GM12875 (cell line): Measurements from ENCODE around the gene SMAD5.

Experiments used
- H3K4me3 ChIP-seq: one replicate; pipeline ENCODE4 v1.5.1; 2011; ENCODE audit warnings: low read depth, low read length, control low read depth
- TF ChIP-seq, protein P1 (sequence below): IDR thresholded peaks from 2 replicates; pipeline ENCODE4 v1.5.1; 2011; ENCODE audit warnings: low read depth, mild to moderate bottlenecking, control low read depth, inconsistent platforms, low read length, moderate library complexity, borderline replicate concordance; ENCODE audit not compliant: insufficient read depth

SMAD5 gene

DNA sequence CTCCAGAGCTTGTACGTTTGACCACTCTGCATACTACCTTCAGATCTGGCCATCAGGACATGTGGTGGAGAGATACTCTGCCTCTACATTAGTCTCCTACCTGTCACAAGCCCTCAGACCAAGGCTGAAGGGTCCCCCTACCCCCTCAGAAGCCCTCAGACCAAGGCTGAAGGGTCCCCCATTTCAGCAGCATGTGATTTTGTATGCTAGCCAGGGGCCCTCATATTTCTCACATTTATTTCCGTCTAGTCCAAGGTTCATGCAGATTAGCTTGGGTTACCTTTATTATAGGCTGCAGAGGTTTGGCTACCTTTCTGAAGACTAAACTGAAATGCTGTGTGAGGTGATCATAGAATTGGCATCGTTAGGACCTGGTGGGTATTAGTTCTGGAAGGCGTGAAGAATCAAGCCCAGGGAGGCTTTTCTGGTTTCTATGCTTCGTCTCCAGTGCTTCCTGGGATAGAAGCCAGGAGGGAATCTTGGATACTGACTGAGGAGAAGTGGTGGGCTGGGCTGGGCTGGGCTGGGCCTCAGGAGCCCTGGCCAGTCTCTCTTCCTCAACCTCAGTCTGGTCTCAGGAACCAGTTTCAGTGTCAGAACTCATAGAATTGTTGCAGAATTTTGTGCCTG lies 57.6 kb downstream of the SMAD5 start:
- no peak overlapping the region for H3K4me3 ChIP-seq
- TF ChIP-seq, protein P1, sequence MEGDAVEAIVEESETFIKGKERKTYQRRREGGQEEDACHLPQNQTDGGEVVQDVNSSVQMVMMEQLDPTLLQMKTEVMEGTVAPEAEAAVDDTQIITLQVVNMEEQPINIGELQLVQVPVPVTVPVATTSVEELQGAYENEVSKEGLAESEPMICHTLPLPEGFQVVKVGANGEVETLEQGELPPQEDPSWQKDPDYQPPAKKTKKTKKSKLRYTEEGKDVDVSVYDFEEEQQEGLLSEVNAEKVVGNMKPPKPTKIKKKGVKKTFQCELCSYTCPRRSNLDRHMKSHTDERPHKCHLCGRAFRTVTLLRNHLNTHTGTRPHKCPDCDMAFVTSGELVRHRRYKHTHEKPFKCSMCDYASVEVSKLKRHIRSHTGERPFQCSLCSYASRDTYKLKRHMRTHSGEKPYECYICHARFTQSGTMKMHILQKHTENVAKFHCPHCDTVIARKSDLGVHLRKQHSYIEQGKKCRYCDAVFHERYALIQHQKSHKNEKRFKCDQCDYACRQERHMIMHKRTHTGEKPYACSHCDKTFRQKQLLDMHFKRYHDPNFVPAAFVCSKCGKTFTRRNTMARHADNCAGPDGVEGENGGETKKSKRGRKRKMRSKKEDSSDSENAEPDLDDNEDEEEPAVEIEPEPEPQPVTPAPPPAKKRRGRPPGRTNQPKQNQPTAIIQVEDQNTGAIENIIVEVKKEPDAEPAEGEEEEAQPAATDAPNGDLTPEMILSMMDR, result no peak

DNA sequence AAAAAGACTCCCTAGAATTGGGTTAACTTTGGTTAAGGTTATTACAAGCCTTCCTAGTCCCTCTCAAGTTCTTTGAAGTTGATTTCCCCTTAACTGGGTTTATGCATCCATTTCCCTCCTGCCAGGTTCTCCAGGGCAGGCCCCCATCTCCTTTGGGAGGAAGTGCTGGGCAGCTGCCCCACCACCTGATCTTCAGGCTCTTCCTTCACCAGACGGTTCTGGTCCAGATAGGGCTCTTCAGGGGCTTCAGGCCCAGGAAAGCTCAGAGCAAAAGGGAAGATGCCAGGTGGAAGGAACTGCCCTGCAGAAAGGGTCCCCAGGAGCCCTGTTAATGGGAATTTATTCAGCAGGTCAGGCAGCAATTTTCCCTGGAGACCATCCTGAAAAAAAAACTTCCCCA lies 58.3 kb downstream of the SMAD5 start:
- TF ChIP-seq, protein P1, result no peak
- no peak overlapping the region for H3K4me3 ChIP-seq

DNA sequence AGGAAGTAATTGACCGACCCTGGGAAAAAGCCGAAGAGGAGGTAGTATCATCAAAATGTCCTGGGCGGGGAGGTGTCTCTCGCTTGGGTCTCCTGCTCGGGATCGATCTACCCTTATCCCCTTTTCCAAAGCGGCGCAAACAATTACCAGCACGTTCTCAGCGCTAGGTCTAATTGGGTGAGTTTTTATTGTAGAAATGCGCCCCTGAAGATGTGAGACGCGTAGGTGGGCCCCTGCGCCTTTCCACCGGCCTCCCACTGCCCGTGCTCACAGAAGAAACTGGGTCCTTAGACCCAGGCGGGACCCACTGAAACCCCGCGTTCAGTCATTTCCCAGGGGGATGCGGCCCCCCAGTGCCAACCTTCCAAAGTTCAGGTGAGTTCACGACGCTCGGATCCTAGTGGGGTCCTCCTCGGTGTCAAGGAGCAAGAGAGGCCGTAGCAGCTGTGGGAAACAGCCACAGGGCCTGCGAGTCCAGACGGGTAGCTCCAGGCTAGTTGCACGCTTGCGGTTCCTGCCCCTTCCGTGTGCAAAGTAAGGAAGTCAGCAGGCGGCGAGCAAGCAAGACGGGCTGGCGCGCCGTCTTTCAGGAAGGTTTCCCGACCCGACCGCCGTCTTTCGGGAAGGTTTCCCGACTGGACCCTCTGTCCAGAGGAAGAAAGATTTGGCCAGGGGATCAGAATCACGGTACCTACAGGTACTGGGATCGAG lies 58.8 kb downstream of the SMAD5 start:
- TF ChIP-seq, protein P1, result no peak
- H3K4me3 ChIP-seq, result no peak overlapping the region

DNA sequence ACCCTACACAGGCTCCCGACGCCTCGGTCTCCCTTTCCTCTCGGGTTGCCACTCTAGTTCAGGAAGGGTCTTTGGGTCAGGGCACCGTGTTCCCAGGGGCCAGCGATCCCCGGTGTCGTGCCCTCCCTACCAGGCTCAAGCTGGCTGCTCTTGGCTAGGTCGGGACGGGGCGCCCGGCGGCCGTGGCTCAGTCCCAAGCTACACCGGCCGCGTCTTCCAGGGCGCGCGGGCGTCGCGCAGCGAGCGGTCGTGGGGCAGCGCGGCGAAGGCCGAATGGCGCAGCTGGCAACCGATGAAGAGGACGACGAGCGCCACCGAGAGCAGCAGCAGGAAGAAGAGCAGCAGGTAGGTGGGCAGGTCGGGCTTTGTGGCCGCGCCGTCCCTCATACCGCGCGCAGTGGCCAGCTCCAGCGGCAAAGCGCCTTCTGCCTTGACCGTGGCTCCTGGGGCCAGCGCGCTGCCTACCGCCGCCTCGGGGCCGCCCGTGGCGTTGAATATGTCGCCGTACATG lies 59.4 kb downstream of the SMAD5 start:
- H3K4me3 ChIP-seq, result no peak overlapping the region
- TF ChIP-seq, protein P1, result no peak

DNA sequence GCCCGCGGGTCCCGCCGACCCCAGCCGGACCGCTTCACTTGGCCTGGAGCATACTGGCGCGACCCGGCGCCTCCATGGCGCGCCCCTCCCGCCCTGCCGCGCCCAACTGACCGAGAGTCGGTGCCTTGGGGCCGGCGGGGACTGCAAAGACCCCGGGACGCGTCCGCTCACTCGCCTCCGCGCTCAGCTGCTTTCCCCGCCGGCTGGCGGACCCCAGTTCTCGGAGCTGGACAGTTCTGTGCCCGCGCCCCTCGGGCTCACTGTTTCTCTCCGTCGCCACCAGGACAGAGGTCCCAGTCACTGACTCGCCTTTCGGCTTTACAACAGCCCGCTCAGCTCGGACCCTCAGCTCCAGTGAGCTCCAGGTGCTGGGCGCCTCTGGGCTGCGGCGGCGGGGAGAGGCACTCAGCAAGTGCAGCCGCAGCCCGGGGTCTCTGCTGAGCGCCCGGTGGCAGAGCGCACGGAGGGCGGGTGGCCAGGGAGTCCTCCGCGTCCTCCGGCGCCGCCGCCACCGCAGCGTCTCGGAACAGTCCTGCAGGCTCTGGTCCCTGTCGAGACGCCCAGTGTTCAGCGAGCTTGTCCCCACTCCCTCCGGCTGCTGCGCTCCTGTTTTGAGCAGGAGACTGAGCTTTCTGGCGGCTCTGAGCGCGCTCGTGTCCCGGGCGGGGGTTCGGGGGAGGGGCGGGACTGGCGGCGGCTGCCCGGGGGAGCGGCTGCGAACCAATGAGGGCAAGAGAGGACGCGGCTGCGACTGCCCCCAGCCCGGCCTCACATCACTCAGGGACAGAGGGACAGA lies 60.1 kb downstream of the SMAD5 start, which contains the start of gene SMIM32:
Gene SMIM32 (minus strand): TSS at position 637 of the 796 bp plus-strand sequence. CDS start 638 bp downstream, outside the sequence.
- no peak within 1 kb of the TSS for H3K4me3 ChIP-seq
- TF ChIP-seq, protein P1, result no peak

DNA sequence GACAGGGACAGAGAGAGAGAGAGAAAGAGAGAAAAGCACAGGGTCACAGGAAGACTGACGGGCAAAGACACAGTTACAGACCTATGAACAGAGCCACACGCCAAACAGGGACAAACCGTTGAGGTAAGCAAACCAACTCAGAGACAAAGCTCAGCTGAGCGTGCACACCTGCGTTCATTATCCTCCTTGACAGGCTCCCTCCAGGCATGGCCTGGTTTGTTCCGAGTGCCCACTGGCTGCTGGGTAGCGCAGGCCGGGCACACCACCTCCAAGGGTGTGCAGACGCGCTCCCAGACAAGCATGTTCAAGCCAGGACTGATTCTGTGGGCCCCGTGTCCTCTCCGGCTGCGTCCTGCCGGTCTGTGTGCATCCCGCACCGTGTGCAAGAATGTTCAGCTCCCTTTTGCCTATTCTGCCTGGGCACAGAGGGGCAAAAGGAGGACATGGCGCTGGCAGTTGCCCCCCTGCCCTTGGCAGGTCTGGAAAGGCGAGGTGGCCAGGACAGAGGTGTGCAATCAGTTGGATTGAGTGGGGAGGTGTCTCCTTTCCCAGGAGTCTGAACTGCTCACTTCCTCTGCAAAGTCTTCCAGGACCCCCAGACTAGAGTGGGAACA lies 60.8 kb downstream of the SMAD5 start:
- TF ChIP-seq, protein P1, result no peak
- no peak overlapping the region for H3K4me3 ChIP-seq
